Lung (tissue), 12 donors: Measurements from ENCODE around the gene CA7. TPM values are rescaled to one million over a fixed set of nuclear protein-coding genes. Genes with fewer than 3 reads are reported as not detected.
A peak's percentile ranks its signal among the peaks of the same experiment; 100 is the strongest.

Experiments
- ATAC-seq: fragments of 200-7000 bp; cut with Tn5 transposase; one replicate; pipeline ENCODE4 v1.9.1; 2020; ENCODE audit warnings: moderate number of reproducible peaks; ENCODE audit not compliant: insufficient read depth, low FRiP score
- DNase-seq, 3 donors: peaks; one replicate each; pipeline ENCODE4 v3.0.0-alpha.2; 2013 to 2017
- H3K27ac ChIP-seq, 2 donors: one replicate each; pipeline ENCODE4 v1.5.1; 2013; ENCODE audit warnings: mild to moderate bottlenecking in 2 of 2, moderate library complexity in 2 of 2, control low read depth in 1 of 2, inconsistent platforms in 1 of 2, low read depth in 1 of 2, low read length in 1 of 2
- H3K27me3 ChIP-seq, 3 donors: one replicate each; pipeline ENCODE4 v1.5.1; 2013; ENCODE audit warnings: low read length in 2 of 3; ENCODE audit not compliant: control insufficient read depth in 3 of 3, insufficient read depth in 3 of 3
- H3K36me3 ChIP-seq, 4 donors: one replicate each; pipeline ENCODE4 v1.5.1; 2013; ENCODE audit warnings: low read length in 4 of 4, mild to moderate bottlenecking in 1 of 4, moderate library complexity in 1 of 4; ENCODE audit not compliant: control insufficient read depth in 4 of 4, insufficient read depth in 4 of 4
- H3K4me1 ChIP-seq, 5 donors: one replicate each; pipeline ENCODE4 v1.5.1; 2013; ENCODE audit warnings: low read length in 5 of 5, mild to moderate bottlenecking in 2 of 5, moderate library complexity in 1 of 5; ENCODE audit not compliant: control insufficient read depth in 5 of 5, insufficient read depth in 5 of 5
- H3K4me3 ChIP-seq: one replicate; pipeline ENCODE4 v1.5.1; 2013; ENCODE audit warnings: mild to moderate bottlenecking, control low read depth, moderate library complexity
- H3K9ac ChIP-seq, 2 donors: one replicate each; pipeline ENCODE4 v1.5.1; 2013; ENCODE audit warnings: low read length in 2 of 2, control low read depth in 1 of 2; ENCODE audit not compliant: insufficient read depth in 1 of 2
- H3K9me3 ChIP-seq, 4 donors: one replicate each; pipeline ENCODE4 v1.5.1; 2013; ENCODE audit warnings: low read length in 3 of 4, mild to moderate bottlenecking in 1 of 4, moderate library complexity in 1 of 4; ENCODE audit not compliant: control insufficient read depth in 4 of 4, insufficient read depth in 3 of 4
- WGBS, 2 donors: extraction: QIAGEN DNeasy Blood & Tissue Kit; methylation state at CpG; one replicate each; pipeline ENCODE4 v1.1.7; 2013; 5-methylcytosine and 5-hydroxymethylcytosine counted together
- polyA plus RNA-seq, 2 donors: library from polyadenylated mRNA; stranded (reverse); fragments of 200-250 nt; gene quantifications; one replicate each; pipeline ENCODE4 v1.2.1, GENCODE V29; 2013
- total RNA-seq, 2 donors: library from RNA; depleted of rRNA in 1 of 2; stranded (reverse); fragments of >200 nt in 1 of 2; gene quantifications; one replicate each; pipeline ENCODE4 v1.2.1, GENCODE V29; 2014 to 2021
- TF ChIP-seq, protein P1 (sequence below): IDR thresholded peaks from 2 replicates; pipeline ENCODE4 v1.5.1; 2012; ENCODE audit warnings: mild to moderate bottlenecking; ENCODE audit errors: control extremely low read depth, extremely low read depth
- donor health status: control.
- donor health status: control.
- donor health status: Bipolar disorder and iron deficiency.
- donor health status: healthy.
- donor health status: DM: yes; HTN: yes; CAD: no.

Gene CA7
- total and polyA plus RNA-seq, 4 donors: not detected

DNA sequence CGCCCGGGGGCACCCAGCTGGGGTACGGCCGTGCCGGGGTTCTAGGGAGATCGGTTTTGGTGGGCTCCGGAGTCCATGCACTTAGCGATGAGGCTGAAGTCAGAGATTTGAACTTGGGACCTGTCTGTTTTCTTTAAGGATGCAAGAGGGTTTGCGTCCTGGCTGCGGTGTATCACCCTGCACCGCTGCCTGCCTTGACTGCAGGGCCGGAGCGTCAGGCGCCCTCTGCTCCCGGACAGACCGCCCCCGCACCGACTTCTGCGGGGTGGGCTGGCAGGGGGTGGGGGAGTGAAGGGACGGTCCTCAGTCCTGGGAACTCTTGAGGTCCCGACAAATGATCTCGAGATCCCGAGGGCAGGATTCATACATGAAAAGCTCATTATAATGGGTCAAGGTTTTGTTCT lies 36.8 kb downstream of the CA7 start:
- TF ChIP-seq, protein P1, sequence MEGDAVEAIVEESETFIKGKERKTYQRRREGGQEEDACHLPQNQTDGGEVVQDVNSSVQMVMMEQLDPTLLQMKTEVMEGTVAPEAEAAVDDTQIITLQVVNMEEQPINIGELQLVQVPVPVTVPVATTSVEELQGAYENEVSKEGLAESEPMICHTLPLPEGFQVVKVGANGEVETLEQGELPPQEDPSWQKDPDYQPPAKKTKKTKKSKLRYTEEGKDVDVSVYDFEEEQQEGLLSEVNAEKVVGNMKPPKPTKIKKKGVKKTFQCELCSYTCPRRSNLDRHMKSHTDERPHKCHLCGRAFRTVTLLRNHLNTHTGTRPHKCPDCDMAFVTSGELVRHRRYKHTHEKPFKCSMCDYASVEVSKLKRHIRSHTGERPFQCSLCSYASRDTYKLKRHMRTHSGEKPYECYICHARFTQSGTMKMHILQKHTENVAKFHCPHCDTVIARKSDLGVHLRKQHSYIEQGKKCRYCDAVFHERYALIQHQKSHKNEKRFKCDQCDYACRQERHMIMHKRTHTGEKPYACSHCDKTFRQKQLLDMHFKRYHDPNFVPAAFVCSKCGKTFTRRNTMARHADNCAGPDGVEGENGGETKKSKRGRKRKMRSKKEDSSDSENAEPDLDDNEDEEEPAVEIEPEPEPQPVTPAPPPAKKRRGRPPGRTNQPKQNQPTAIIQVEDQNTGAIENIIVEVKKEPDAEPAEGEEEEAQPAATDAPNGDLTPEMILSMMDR: no peak
- 3 to 4% methylated on average over 23 of the region's 23 CpGs for WGBS, 2 donors
- ATAC-seq (peak; percentile 10), DNase-seq (peak in 2 of 3 donors; percentile 9 to 13)
- peaks cover 0 to 17% (median 12%) of the 10 kb centered on the region in 4 donors for H3K36me3 ChIP-seq
- H3K9me3 ChIP-seq: no peaks in the 10 kb centered on the region
- peak overlapping the region; percentile 91 for H3K4me3 ChIP-seq
- H3K4me1 ChIP-seq: peaks cover 0 to 10% (median 3%) of the 10 kb centered on the region in 5 donors
- no peaks in the 10 kb centered on the region for H3K27me3 ChIP-seq
- H3K9ac ChIP-seq: peak overlapping the region; percentile 5 to 46
- H3K27ac ChIP-seq: peak overlapping the region; percentile 56 to 87

DNA sequence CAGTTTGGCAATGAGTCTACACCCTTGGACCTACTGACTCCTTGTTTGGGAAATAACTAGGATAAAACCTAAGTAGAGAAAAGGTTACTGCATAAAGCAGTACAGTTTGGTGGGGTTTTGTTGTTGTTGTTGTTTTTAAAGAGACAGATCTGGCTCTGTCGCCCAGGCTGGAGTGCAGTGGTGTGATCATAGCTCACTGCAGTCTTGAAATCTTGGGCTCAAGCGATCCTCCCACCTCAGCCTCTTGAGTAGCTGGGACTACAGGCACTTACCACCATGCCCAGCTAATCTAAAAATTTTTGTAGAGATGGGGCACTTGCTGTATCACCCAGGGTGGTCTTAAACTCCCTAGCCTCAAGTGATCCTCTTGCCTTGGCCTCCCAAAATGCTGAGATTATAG lies 37.3 kb downstream of the CA7 start:
- no peak for ATAC-seq
- DNase-seq: no peak
- WGBS, 2 donors: 71 to 90% methylated on average over 2 of the region's 2 CpGs
- H3K9me3 ChIP-seq: no peaks in the 10 kb centered on the region
- peaks cover 0 to 10% (median 3%) of the 10 kb centered on the region in 5 donors for H3K4me1 ChIP-seq
- peaks cover 0 to 19% (median 14%) of the 10 kb centered on the region in 4 donors for H3K36me3 ChIP-seq
- TF ChIP-seq, protein P1: no peak
- no peak overlapping the region for H3K4me3 ChIP-seq
- no peak overlapping the region for H3K27ac ChIP-seq
- no peaks in the 10 kb centered on the region for H3K27me3 ChIP-seq
- no peak overlapping the region for H3K9ac ChIP-seq

DNA sequence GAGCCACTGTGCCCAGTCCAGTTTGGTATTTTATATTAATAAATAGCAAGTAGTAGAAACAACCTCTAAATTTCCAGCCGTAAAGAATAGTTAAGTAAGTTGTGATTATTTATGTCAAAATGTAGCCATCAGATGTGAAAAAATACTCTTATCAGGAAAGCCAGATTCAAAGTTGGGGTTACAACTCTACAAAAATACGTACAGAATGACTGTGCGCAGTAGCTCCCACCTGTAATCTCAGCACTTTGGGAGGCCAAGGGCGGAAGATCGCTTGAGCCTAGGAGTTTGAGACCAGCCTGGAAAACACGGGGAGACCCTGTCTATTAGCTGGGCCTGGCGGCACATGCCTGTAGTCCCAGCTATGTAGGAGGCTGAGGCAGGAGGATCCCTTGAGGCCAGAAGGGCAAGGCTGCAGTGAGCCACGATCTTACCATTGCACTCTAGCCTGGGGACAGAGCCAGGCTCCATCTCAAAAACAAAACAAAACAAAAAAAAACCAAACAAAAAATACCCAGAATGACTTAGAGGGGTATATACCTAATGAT lies 37.8 kb downstream of the CA7 start:
- Histone ChIP-seq H3K27ac (no peak overlapping the region), H3K4me3 (no peak overlapping the region)
- 92 to 93% methylated on average over 8 of the region's 8 CpGs for WGBS, 2 donors

More for the DNA sequence above, 37.8 kb downstream of the CA7 start:
- ATAC-seq (no peak), DNase-seq (no peak)
- no peak overlapping the region for H3K9ac ChIP-seq
- H3K27me3 ChIP-seq: no peaks in the 10 kb centered on the region
- peaks cover 0 to 24% (median 16%) of the 10 kb centered on the region in 4 donors for H3K36me3 ChIP-seq
- TF ChIP-seq, protein P1: no peak
- H3K9me3 ChIP-seq: no peaks in the 10 kb centered on the region
- H3K4me1 ChIP-seq: peaks cover 0 to 10% (median 5%) of the 10 kb centered on the region in 5 donors
